HCT116 (cell line): ENCODE results near the gene USP24.

ENCODE experiments used
- EZH2 ChIP-seq: fragments of 200-600 bp; sonication (generic); IDR thresholded peaks from 2 replicates; pipeline ENCODE4 v1.6.1; 2017; ENCODE audit warnings: antibody characterized with exemption, mixed run types
- POLR2AphosphoS5 ChIP-seq: IDR thresholded peaks from 2 replicates; pipeline ENCODE4 v1.6.1; 2011; ENCODE audit warnings: mild to moderate bottlenecking, low read depth, low read length, moderate library complexity
- TF ChIP-seq, protein P1 (sequence below), 3 experiments: fragments of 200-600 bp in 1 of 3; sonication (generic) in 1 of 3; IDR thresholded peaks in 2 of 3; conservative IDR thresholded peaks in 1 of 3; 2 replicates each; pipeline ENCODE4 v1.5.1; 2012 to 2017; ENCODE audit warnings: low read depth in 2 of 3, low read length in 2 of 3, antibody characterized with exemption in 1 of 3, borderline replicate concordance in 1 of 3, control low read depth in 1 of 3, mild to moderate bottlenecking in 1 of 3, mixed read lengths in 1 of 3, mixed run types in 1 of 3, moderate library complexity in 1 of 3; ENCODE audit not compliant: insufficient read depth in 1 of 3

DNA sequence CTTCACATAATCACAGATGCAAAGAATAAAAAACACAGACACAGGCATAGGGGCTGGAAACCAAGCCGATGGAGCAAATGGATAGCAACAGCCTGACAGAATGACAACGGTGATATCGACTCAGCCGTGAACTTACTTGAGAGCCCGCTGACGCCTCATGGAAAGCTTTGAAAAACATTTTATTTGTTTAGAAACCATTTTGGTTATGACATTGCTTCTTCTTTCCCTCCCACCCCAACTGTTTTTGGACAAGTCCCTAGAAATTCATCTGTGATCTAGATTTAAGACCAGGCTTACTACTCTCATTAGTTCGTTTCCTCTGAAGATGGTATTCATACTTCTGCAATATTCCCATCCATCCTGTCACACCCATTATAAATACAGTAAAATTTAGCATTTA lies 130.9 kb downstream of the USP24 start:
- TF ChIP-seq, protein P1, sequence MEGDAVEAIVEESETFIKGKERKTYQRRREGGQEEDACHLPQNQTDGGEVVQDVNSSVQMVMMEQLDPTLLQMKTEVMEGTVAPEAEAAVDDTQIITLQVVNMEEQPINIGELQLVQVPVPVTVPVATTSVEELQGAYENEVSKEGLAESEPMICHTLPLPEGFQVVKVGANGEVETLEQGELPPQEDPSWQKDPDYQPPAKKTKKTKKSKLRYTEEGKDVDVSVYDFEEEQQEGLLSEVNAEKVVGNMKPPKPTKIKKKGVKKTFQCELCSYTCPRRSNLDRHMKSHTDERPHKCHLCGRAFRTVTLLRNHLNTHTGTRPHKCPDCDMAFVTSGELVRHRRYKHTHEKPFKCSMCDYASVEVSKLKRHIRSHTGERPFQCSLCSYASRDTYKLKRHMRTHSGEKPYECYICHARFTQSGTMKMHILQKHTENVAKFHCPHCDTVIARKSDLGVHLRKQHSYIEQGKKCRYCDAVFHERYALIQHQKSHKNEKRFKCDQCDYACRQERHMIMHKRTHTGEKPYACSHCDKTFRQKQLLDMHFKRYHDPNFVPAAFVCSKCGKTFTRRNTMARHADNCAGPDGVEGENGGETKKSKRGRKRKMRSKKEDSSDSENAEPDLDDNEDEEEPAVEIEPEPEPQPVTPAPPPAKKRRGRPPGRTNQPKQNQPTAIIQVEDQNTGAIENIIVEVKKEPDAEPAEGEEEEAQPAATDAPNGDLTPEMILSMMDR (IDR thresholded peaks at IDR 0.05 in 2 of 3, conservative IDR thresholded peaks at IDR 0.05 in 1 of 3; ENCODE audit: borderline replicate concordance in 1 of 3, insufficient read depth in 1 of 3, low read depth in 2 of 3, low read length in 2 of 3): no peak
- no peak for TF ChIP-seq POLR2AphosphoS5
- TF ChIP-seq EZH2: no peak
